Islet of Langerhans (tissue), 1 donor: Measurements from ENCODE around the gene SLC16A2.
"Not testable (repeated sequence)": the region's sequence is repeated elsewhere in the genome, so short reads cannot be mapped to it uniquely, and the experiment has no call there.

Experiments used
- FAIRE-seq: peaks from one replicate; lab custom pipeline; 2011; peaks lifted over from hg19 to GRCh38; lab: Jason Lieb, UNC

SLC16A2 gene

GRCh38 chrX:74446876-74447275 lies 25.6 kb downstream of the SLC16A2 start:
- FAIRE-seq, result no peak

- no peak for FAIRE-seq
Observed at GRCh38 chrX:74448669-74449068, 27.4 kb downstream of the SLC16A2 start.

GRCh38 chrX:74449322-74449936 lies 28.1 kb downstream of the SLC16A2 start:
- no peak for FAIRE-seq

- no peak for FAIRE-seq
Observed at GRCh38 chrX:74449937-74450330, 28.6 kb downstream of the SLC16A2 start.

- FAIRE-seq, result no peak
Observed at GRCh38 chrX:74450803-74451449, 29.6 kb downstream of the SLC16A2 start.

GRCh38 chrX:74451450-74452198 lies 30.3 kb downstream of the SLC16A2 start:
- no peak for FAIRE-seq

GRCh38 chrX:74452199-74452481 lies 30.8 kb downstream of the SLC16A2 start:
- no peak for FAIRE-seq

- no peak for FAIRE-seq
Observed at GRCh38 chrX:74453178-74453577, 31.9 kb downstream of the SLC16A2 start.

GRCh38 chrX:74454233-74454632 lies 32.9 kb downstream of the SLC16A2 start:
- FAIRE-seq, result not testable (repeated sequence)

- no peak for FAIRE-seq
Observed at GRCh38 chrX:74458736-74459135, 37.4 kb downstream of the SLC16A2 start.

GRCh38 chrX:74461384-74461783 lies 40.1 kb downstream of the SLC16A2 start:
- no peak for FAIRE-seq

- no peak for FAIRE-seq
Observed at GRCh38 chrX:74464722-74465121, 43.4 kb downstream of the SLC16A2 start.

- no peak for FAIRE-seq
Observed at GRCh38 chrX:74465424-74465823, 44.1 kb downstream of the SLC16A2 start.

- FAIRE-seq, result no peak
Observed at GRCh38 chrX:74467656-74468055, 46.4 kb downstream of the SLC16A2 start.

GRCh38 chrX:74473116-74473515 lies 51.8 kb downstream of the SLC16A2 start:
- FAIRE-seq, result not testable (repeated sequence)

- no peak for FAIRE-seq
Observed at GRCh38 chrX:74490247-74490646, 69.0 kb downstream of the SLC16A2 start.

GRCh38 chrX:74492720-74493201 lies 71.5 kb downstream of the SLC16A2 start:
- peak; percentile 99 for FAIRE-seq

- no peak for FAIRE-seq
Observed at GRCh38 chrX:74493806-74494205, 72.5 kb downstream of the SLC16A2 start.

GRCh38 chrX:74498924-74499323 lies 77.6 kb downstream of the SLC16A2 start:
- FAIRE-seq, result no peak

GRCh38 chrX:74500067-74500466 lies 78.8 kb downstream of the SLC16A2 start:
- FAIRE-seq, result no peak

GRCh38 chrX:74500555-74500954 lies 79.3 kb downstream of the SLC16A2 start:
- peak; percentile 27 for FAIRE-seq

GRCh38 chrX:74505437-74505836 lies 84.1 kb downstream of the SLC16A2 start:
- no peak for FAIRE-seq

GRCh38 chrX:74506317-74507115 lies 85.2 kb downstream of the SLC16A2 start:
- FAIRE-seq, result no peak
